ENCODE data around the gene TSPAN6. TPM values are rescaled to one million over a fixed set of nuclear protein-coding genes. Genes with fewer than 3 reads are reported as not detected.

The TSPAN6 gene
- total and polyA plus RNA-seq, 2 of the 4 experiments (the other 2 are of a cell fraction) = 16.1 to 20.1 TPM

DNA sequence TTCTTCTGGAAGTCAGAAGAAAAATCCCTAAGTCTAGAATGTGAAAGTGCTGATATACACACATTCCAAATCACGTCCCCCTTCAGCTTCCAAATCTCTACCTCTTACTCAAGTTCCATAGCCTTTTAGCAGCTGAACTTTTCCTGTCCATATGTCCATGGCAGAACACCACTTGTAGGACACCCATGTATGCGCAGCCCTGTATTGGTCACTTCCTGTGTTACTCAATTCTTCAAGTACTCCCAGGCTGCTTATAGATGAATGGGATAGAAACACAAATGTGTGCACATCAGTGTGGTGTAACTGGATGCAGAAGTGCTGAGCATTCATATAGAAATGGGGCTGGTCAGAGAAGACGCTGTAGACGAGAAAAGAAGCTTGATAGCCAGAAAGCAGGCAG is 26.2 kb upstream of the TSPAN6 start:
- intact Hi-C loops (cut with micrococcal nuclease) = no loop called here
- no peak overlapping the region for H3K23ac ChIP-seq (ENCODE audit: low read depth, low read length)
- no peak overlapping the region for H4K91ac ChIP-seq (ENCODE audit: insufficient read depth, low read depth, low read length)

More for the DNA sequence above, 26.2 kb upstream of the TSPAN6 start:
- ChIA-PET POLR2A (ENCODE audit: unreplicated experiment) (no interaction called here), CTCF (interaction anchor here (0.6 to 1.6 kb wide), 4 partner anchors 8 to 106 kb away, joined by 3 to 5 read pairs (median 4); no protein-coding TSS in a partner anchor)
- Histone ChIP-seq H3K4me1 (ENCODE audit: control insufficient read depth, insufficient read depth, low read length) (peaks cover 4% of the 10 kb centered on the region), H4K5ac (ENCODE audit: low read depth, low read length) (no peak overlapping the region), H3K4me3 (ENCODE audit: insufficient read depth, low read depth, low read length) (no peak overlapping the region), H3K27me3 (ENCODE audit: control insufficient read depth, insufficient read depth, low read length) (no peaks in the 10 kb centered on the region; the same call in 1 of the 2 replicates), H3K9me1 (ENCODE audit: insufficient read depth, low read length) (peaks cover 3% of the 10 kb centered on the region; the same call in 1 of the 2 replicates), H3K4ac (ENCODE audit: low read depth, low read length) (no peak overlapping the region), H3K36me3 (ENCODE audit: control insufficient read depth, insufficient read depth, low read length) (peaks cover 15% of the 10 kb centered on the region), H2AK5ac (ENCODE audit: low read depth, low read length) (no peak overlapping the region), H3K27ac (ENCODE audit: insufficient read depth, low read length) (no peak overlapping the region), H3K14ac (replicated peaks; ENCODE audit: low read depth, low read length) (no peak overlapping the region), H2BK5ac (ENCODE audit: low read depth, low read length, poor library complexity, severe bottlenecking) (no peak overlapping the region), H3K79me1 (ENCODE audit: low read depth in 1 of 2, low read length in 2 of 2) (no peaks in the 10 kb centered on the region), H2BK120ac (ENCODE audit: low read depth, low read length) (no peak overlapping the region), H4K8ac (ENCODE audit: low read depth in 2 of 2, low read length in 2 of 2) (no peak overlapping the region), H3K9me3 (ENCODE audit: control insufficient read depth, insufficient read depth, low read length) (no peaks in the 10 kb centered on the region), H3K18ac (ENCODE audit: low read depth, low read length) (no peak overlapping the region), H3K9ac (ENCODE audit: low read depth, low read length) (no peak overlapping the region), H2BK15ac (ENCODE audit: low read depth, low read length) (no peak overlapping the region), H2BK20ac (ENCODE audit: low read depth, low read length) (no peak overlapping the region), H3K4me2 (ENCODE audit: low read depth, low read length) (no peak overlapping the region), H3K56ac (ENCODE audit: extremely low read depth, insufficient read depth, low read length) (no peak overlapping the region), H4K20me1 (ENCODE audit: insufficient read depth, low read length) (no peaks in the 10 kb centered on the region), H2AFZ (replicated peaks; ENCODE audit: low read length, poor library complexity) (no peak overlapping the region), H2AK9ac (replicated peaks; ENCODE audit: low read depth, low read length, poor library complexity) (no peak overlapping the region)
- dilution Hi-C loops (cut with HindIII; ENCODE audit: low sequenced_read_pairs, unreplicated experiment) = no loop called here
- ATAC-seq (ENCODE audit: low read depth) (no peak), DNase-seq (peak; percentile 46)
- in situ Hi-C loops (cut with MboI; ENCODE audit: low sequenced_read_pairs) = no loop called here
- TF ChIP-seq NFE2L2 (IDR thresholded peaks at IDR 0.05; ENCODE audit: low read depth, low read length) (no peak), BHLHE40 (IDR thresholded peaks at IDR 0.05; ENCODE audit: low read depth, low read length) (no peak)
- TF ChIP-seq, protein P1, sequence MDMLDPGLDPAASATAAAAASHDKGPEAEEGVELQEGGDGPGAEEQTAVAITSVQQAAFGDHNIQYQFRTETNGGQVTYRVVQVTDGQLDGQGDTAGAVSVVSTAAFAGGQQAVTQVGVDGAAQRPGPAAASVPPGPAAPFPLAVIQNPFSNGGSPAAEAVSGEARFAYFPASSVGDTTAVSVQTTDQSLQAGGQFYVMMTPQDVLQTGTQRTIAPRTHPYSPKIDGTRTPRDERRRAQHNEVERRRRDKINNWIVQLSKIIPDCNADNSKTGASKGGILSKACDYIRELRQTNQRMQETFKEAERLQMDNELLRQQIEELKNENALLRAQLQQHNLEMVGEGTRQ (IDR thresholded peaks at IDR 0.05; ENCODE audit: low read depth, low read length) = no peak
- no TSS peak for BruUV-seq (replicated peaks)
- WGBS, 2 experiments (ENCODE audit: extremely low coverage in 2 of 2, insufficient read length in 1 of 2) = no CpG with 5 or more reads among the region's 4 CpGs

Measured in IMR-90 (cell line).